Upper lobe of left lung (tissue), 6 donors: ENCODE data around the gene SDR39U1. TPM values are rescaled to one million over a fixed set of nuclear protein-coding genes. Genes with fewer than 3 reads are reported as not detected.

Experiments used
- ATAC-seq, 2 donors: fragments of 200-7000 bp; cut with Tn5 transposase; one replicate each; pipeline ENCODE4 v1.9.1; 2022; ENCODE audit warnings: mild to moderate bottlenecking in 2 of 2, moderate library complexity in 2 of 2; ENCODE audit not compliant: low FRiP score in 2 of 2
- DNase-seq, 2 donors: peaks; one replicate each; pipeline ENCODE4 v3.0.0-alpha.2; 2019 to 2020
- H3K27ac ChIP-seq, 4 donors: fragments of 200-600 bp; sonication (generic); one replicate each; pipeline ENCODE4 v1.5.1; 2016 to 2019
- H3K27me3 ChIP-seq, 4 donors: fragments of 200-600 bp; sonication (generic); one replicate each; pipeline ENCODE4 v1.5.1; 2017 to 2019
- H3K36me3 ChIP-seq, 4 donors: fragments of 200-600 bp; sonication (generic); one replicate each; pipeline ENCODE4 v1.5.1; 2016 to 2019
- H3K4me1 ChIP-seq, 4 donors: fragments of 200-600 bp; sonication (generic); one replicate each; pipeline ENCODE4 v1.5.1; 2018 to 2019
- H3K4me3 ChIP-seq, 4 donors: fragments of 200-600 bp; sonication (generic); one replicate each; pipeline ENCODE4 v1.5.1; 2017 to 2019; ENCODE audit warnings: mild to moderate bottlenecking in 2 of 4, moderate library complexity in 1 of 4
- H3K9me3 ChIP-seq, 4 donors: fragments of 200-600 bp; sonication (generic); one replicate each; pipeline ENCODE4 v1.5.1; 2018 to 2019
- CTCF ChIP-seq, 6 experiments: fragments of 450-650 bp in 4 of 6; fragments of 200-600 bp in 2 of 6; sonication (generic) in 2 of 6; IDR thresholded peaks; one replicate each; pipeline ENCODE4 v1.5.1; 2016 to 2019; ENCODE audit warnings: antibody characterized with exemption in 6 of 6
- EP300 ChIP-seq, 4 donors: sonication (generic); formaldehyde crosslinking; IDR thresholded peaks; one replicate each; pipeline ENCODE4 v1.5.1; 2017; ENCODE audit warnings: antibody characterized with exemption in 4 of 4, control low read depth in 2 of 4
- POLR2A ChIP-seq, 4 donors: fragments of 450-650 bp; IDR thresholded peaks; one replicate each; pipeline ENCODE4 v1.5.1; 2016 to 2017; ENCODE audit warnings: antibody characterized with exemption in 4 of 4, mild to moderate bottlenecking in 2 of 4
- POLR2AphosphoS5 ChIP-seq, 2 donors: sonication (generic); formaldehyde crosslinking; IDR thresholded peaks; one replicate each; pipeline ENCODE4 v1.5.1; 2017; ENCODE audit warnings: antibody characterized with exemption in 2 of 2
- WGBS, 2 donors: methylation state at CpG; one replicate each; pipeline ENCODE4 v1.1.5; 2017 to 2018; 5-methylcytosine and 5-hydroxymethylcytosine counted together
- total RNA-seq, 6 donors: library from RNA; depleted of rRNA in 4 of 6; stranded (reverse); fragments of >200 nt in 4 of 6; gene quantifications; one replicate each; pipeline versions ENCODE4 v1.1.0 to v1.2.1, GENCODE V29; 2016 to 2021
- donor health status: DM: no; HTN: no; CAD: no; lungs with moderate emphysema.
- donor health status: DM: no; HTN: yes; CAD: no; lungs with severe emphysema.

SDR39U1 gene
- total RNA-seq, 6 donors from 2014 or later = 34.9 to 88.0 (median 52.6) TPM

GRCh38 chr14:24394275-24394674, 48.3 kb downstream of the SDR39U1 start:
- WGBS, 2 donors = 46 to 48% methylated on average over 3 of the region's 3 CpGs
- Histone ChIP-seq H3K9me3 (no peaks in the 10 kb centered on the region), H3K4me1 (peaks cover 11 to 39% (median 21%) of the 10 kb centered on the region in 4 donors), H3K36me3 (no peaks in the 10 kb centered on the region), H3K27ac (no peak overlapping the region), H3K4me3 (no peak overlapping the region), H3K27me3 (no peaks in the 10 kb centered on the region)
- DNase-seq (no peak), ATAC-seq (no peak)
- TF ChIP-seq EP300 (IDR thresholded peaks at IDR 0.05) (no peak), POLR2A (IDR thresholded peaks at IDR 0.05) (no peak), CTCF (IDR thresholded peaks at IDR 0.05) (no peak), POLR2AphosphoS5 (IDR thresholded peaks at IDR 0.05) (no peak)

- Histone ChIP-seq H3K27ac (no peak overlapping the region), H3K9me3 (no peaks in the 10 kb centered on the region), H3K27me3 (no peaks in the 10 kb centered on the region), H3K4me3 (no peak overlapping the region), H3K4me1 (peaks cover 9 to 32% (median 15%) of the 10 kb centered on the region in 4 donors), H3K36me3 (no peaks in the 10 kb centered on the region)
- DNase-seq (no peak), ATAC-seq (peak in 1 of 2 donors; percentile 54)
- 69% methylated on average over 8 of the region's 8 CpGs for WGBS, 2 donors
- TF ChIP-seq POLR2AphosphoS5 (IDR thresholded peaks at IDR 0.05) = no peak
- no peak for TF ChIP-seq POLR2A (IDR thresholded peaks at IDR 0.05)
- TF ChIP-seq CTCF (IDR thresholded peaks at IDR 0.05) = no peak
- no peak for TF ChIP-seq EP300 (IDR thresholded peaks at IDR 0.05)
These were observed 50.1 kb downstream of the SDR39U1 start for GRCh38 chr14:24392325-24393091.

- DNase-seq = no peak
- H3K27ac ChIP-seq = no peak overlapping the region
- WGBS, 2 donors = 40 to 42% methylated on average over 6 of the region's 6 CpGs
- no peaks in the 10 kb centered on the region for H3K36me3 ChIP-seq
- no peaks in the 10 kb centered on the region for H3K27me3 ChIP-seq
- H3K9me3 ChIP-seq = no peaks in the 10 kb centered on the region
- no peak for TF ChIP-seq POLR2AphosphoS5 (IDR thresholded peaks at IDR 0.05)
- no peak overlapping the region for H3K4me3 ChIP-seq
- H3K4me1 ChIP-seq = peaks cover 9 to 30% (median 13%) of the 10 kb centered on the region in 4 donors
- no peak for ATAC-seq
These were observed 51.7 kb downstream of the SDR39U1 start for GRCh38 chr14:24390701-24391468.

Other genes starting within 250 kb of the SDR39U1 start
- gene TM9SF1, start 247.3 kb downstream of the SDR39U1 start, total RNA-seq = 10 to 100 TPM; 15.7 to 75.4 (median 53.8) TPM
- gene TSSK4, start 237.1 kb downstream of the SDR39U1 start, total RNA-seq = 1 to 10 TPM in 1 of 6 donors, not detected in 5; 1.3 TPM
- gene CHMP4A, start 229.3 kb downstream of the SDR39U1 start, total RNA-seq = 100 to 1,000 TPM in 1 of 6 donors, 10 to 100 TPM in 5; 39.9 to 112 (median 61.5) TPM
- 10 to 100 TPM in 4 of 6 donors, 1 to 10 TPM in 2; 8.1 to 21.1 (median 12.7) TPM for gene MDP1, start 226.7 kb downstream of the SDR39U1 start, total RNA-seq
- gene NEDD8, start 210.4 kb downstream of the SDR39U1 start, total RNA-seq = 100 to 1,000 TPM in 4 of 6 donors, 10 to 100 TPM in 2; 39.8 to 144 (median 121) TPM
- 10 to 100 TPM; 26.2 to 76.9 (median 47.2) TPM for gene GMPR2, start 209.8 kb downstream of the SDR39U1 start, total RNA-seq
- gene TINF2, start 200.2 kb downstream of the SDR39U1 start, total RNA-seq = 100 to 1,000 TPM in 1 of 6 donors, 10 to 100 TPM in 5; 46.1 to 109 (median 86.4) TPM
- 10 to 100 TPM in 4 of 6 donors, 1 to 10 TPM in 2; 9.1 to 29.2 (median 11.1) TPM for gene TGM1, start 179.6 kb downstream of the SDR39U1 start, total RNA-seq
- gene RABGGTA, start 171.2 kb downstream of the SDR39U1 start, total RNA-seq = 100 to 1,000 TPM in 1 of 6 donors, 10 to 100 TPM in 5; 22.7 to 125 (median 58.9) TPM
- gene DHRS1, start 143.0 kb downstream of the SDR39U1 start, total RNA-seq = 10 to 100 TPM; 23.0 to 60.3 (median 32.8) TPM
- 10 to 100 TPM; 13.3 to 31.4 (median 22.6) TPM for gene NOP9, start 142.9 kb downstream of the SDR39U1 start, total RNA-seq
- 10 to 100 TPM in 5 of 6 donors, 1 to 10 TPM in 1; 9.4 to 14.8 (median 12.8) TPM for gene CIDEB, start 134.8 kb downstream of the SDR39U1 start, total RNA-seq
- 10 to 100 TPM in 4 of 6 donors, 1 to 10 TPM in 2; 6.2 to 49.2 (median 10.9) TPM for gene LTB4R2, start 132.6 kb downstream of the SDR39U1 start, total RNA-seq
- gene LTB4R, start 131.3 kb downstream of the SDR39U1 start, total RNA-seq = 10 to 100 TPM; 11.1 to 71.2 (median 17.7) TPM
- 100 to 1,000 TPM in 2 of 6 donors, 10 to 100 TPM in 4; 22.4 to 159 (median 43.7) TPM for gene ADCY4, start 107.7 kb downstream of the SDR39U1 start, total RNA-seq
- gene RIPK3, start 102.8 kb downstream of the SDR39U1 start, total RNA-seq = 10 to 100 TPM; 16.1 to 92.2 (median 29.1) TPM
- 10 to 100 TPM in 5 of 6 donors, 1 to 10 TPM in 1; 8.5 to 98.5 (median 42.1) TPM for gene NFATC4, start 74.6 kb downstream of the SDR39U1 start, total RNA-seq
- 10 to 100 TPM in 5 of 6 donors, 1 to 10 TPM in 1; 5.5 to 18.7 (median 14.4) TPM for gene NYNRIN, start 43.8 kb downstream of the SDR39U1 start, total RNA-seq
- gene CBLN3, start 13.1 kb downstream of the SDR39U1 start, total RNA-seq = 1 to 10 TPM; 1.1 to 4.2 (median 3.1) TPM
- 100 to 1,000 TPM in 1 of 6 donors, 10 to 100 TPM in 5; 43.9 to 136 (median 66.4) TPM for gene KHNYN, start 12.8 kb downstream of the SDR39U1 start, total RNA-seq
- 1 to 10 TPM in 1 of 6 donors, under 1 TPM in 1, not detected in 4; 0.37 to 1.8 TPM for gene CMA1, start 65.5 kb upstream of the SDR39U1 start, total RNA-seq
- 10 to 100 TPM in 1 of 6 donors, 1 to 10 TPM in 2, under 1 TPM in 1, not detected in 2; 0.89 to 20.9 (median 3.7) TPM for gene CTSG, start 133.5 kb upstream of the SDR39U1 start, total RNA-seq
- gene GZMH, start 166.9 kb upstream of the SDR39U1 start, total RNA-seq = 1 to 10 TPM; 1.7 to 5.9 (median 4.5) TPM
- 10 to 100 TPM in 3 of 6 donors, 1 to 10 TPM in 3; 2.1 to 12.0 (median 9.8) TPM for gene GZMB, start 191.4 kb upstream of the SDR39U1 start, total RNA-seq